BE2C (cell line): ENCODE measurements around the gene LCE3A.
"Not testable (repeated sequence)": the region's sequence is repeated elsewhere in the genome, so short reads cannot be mapped to it uniquely, and the experiment has no call there.

ENCODE experiments used
- DNase-seq: peaks from one replicate; pipeline ENCODE4 v3.0.0-alpha.2; 2020
- H3K27me3 ChIP-seq: fragments of 250-450 bp; sonication (Bioruptor Pico); 2 replicates; pipeline ENCODE4 v1.5.1; 2020; ENCODE audit warnings: mild to moderate bottlenecking
- H3K36me3 ChIP-seq: fragments of 250-450 bp; sonication (Bioruptor Pico); 2 replicates; pipeline ENCODE4 v1.5.1; 2020; ENCODE audit warnings: mild to moderate bottlenecking
- H3K4me1 ChIP-seq: fragments of 250-450 bp; sonication (Bioruptor Pico); 2 replicates; pipeline ENCODE4 v1.5.1; 2020
- H3K4me3 ChIP-seq: 2 replicates; pipeline ENCODE4 v1.5.1; 2011; ENCODE audit warnings: low read depth, low read length
- H3K9me3 ChIP-seq: fragments of 250-450 bp; sonication (Bioruptor Pico); 2 replicates; pipeline ENCODE4 v1.5.1; 2020
- CTCF ChIP-seq: IDR thresholded peaks from 2 replicates; pipeline ENCODE4 v1.5.1; 2012; ENCODE audit warnings: mild to moderate bottlenecking, low read depth, low read length

Gene LCE3A

DNA sequence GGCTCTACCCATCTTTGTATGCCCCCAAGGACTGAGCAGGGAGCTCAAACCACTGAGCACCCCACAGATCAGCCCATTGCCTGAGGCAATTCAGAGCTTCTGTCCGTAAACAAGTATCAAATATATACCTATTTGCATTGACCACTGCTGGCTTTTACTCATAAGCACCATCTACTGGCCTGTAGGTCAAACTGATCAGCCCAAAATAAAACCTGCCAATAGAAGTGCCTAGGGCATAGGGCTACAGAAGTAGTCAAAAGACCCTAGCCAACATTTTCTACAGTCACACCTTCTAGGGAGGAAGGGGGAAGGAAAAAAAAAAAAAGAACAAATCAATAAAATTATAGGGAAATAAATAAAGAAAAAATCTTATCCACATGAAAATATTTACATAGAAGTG, 37.3 kb downstream of the LCE3A start:
- no peaks in the 10 kb centered on the region for H3K4me1 ChIP-seq
- no peak for TF ChIP-seq CTCF
- no peak for DNase-seq
- H3K4me3 ChIP-seq, result no peak overlapping the region
- no peaks in the 10 kb centered on the region for H3K36me3 ChIP-seq
- H3K9me3 ChIP-seq, result no peaks in the 10 kb centered on the region
- no peaks in the 10 kb centered on the region for H3K27me3 ChIP-seq

- Histone ChIP-seq H3K36me3 (no peaks in the 10 kb centered on the region), H3K4me3 (no peak overlapping the region), H3K27me3 (no peaks in the 10 kb centered on the region), H3K4me1 (no peaks in the 10 kb centered on the region), H3K9me3 (no peaks in the 10 kb centered on the region)
- DNase-seq, result no peak
- no peak for TF ChIP-seq CTCF
Observed at GRCh38 chr1:152582647-152583046, 40.3 kb downstream of the LCE3A start.

- no peak within 1 kb of the TSS for H3K4me3 ChIP-seq
- H3K4me1 ChIP-seq, result no peaks in the 10 kb centered on the region
- H3K36me3 ChIP-seq, result no peaks in the 10 kb centered on the region
- TF ChIP-seq CTCF, result no peak
- H3K9me3 ChIP-seq, result no peaks in the 10 kb centered on the region
- no peaks in the 10 kb centered on the region for H3K27me3 ChIP-seq
- DNase-seq, result no peak
Observed at GRCh38 chr1:152580433-152580832, 42.5 kb downstream of the LCE3A start, which contains the start of gene LCE3D. TSS of gene LCE3D (minus strand) at chr1:152580516. CDS start at chr1:152579936, 580 bp downstream.

- not testable (repeated sequence) for H3K4me1 ChIP-seq, H3K4me3 ChIP-seq, H3K9me3 ChIP-seq, DNase-seq, H3K27me3 ChIP-seq, H3K36me3 ChIP-seq
Observed at GRCh38 chr1:152579526-152579925, 43.4 kb downstream of the LCE3A start.

DNA sequence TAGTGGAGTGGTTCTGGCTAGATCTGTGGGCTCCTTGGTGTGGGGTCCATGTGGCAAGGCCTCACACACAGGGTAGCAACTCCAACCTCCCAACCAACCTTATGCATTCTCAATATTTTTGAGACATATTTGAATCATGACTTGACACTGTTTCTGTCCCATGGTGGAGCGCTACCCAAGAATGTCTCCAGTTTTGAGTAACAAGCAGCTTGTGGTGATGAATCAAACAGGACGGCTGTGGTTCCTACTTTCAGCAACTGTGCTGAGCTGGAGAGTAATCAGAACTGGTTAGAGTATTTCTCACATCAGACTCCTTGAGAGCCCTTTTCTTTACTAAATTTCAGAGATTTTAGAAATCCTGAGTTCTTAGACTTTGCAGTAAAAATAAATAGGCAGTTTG, 45.7 kb downstream of the LCE3A start:
- TF ChIP-seq CTCF, result no peak
- no peak for DNase-seq
- Histone ChIP-seq H3K9me3 (no peaks in the 10 kb centered on the region), H3K36me3 (no peaks in the 10 kb centered on the region), H3K4me3 (no peak overlapping the region), H3K4me1 (no peaks in the 10 kb centered on the region), H3K27me3 (no peaks in the 10 kb centered on the region)
